Mesendoderm (in vitro differentiated cells): ENCODE data around the gene DYSF.

Source experiments
- DNase-seq: peaks from one replicate; pipeline ENCODE4 v3.0.0; 2013
- H2AK5ac ChIP-seq: 2 replicates; pipeline ENCODE4 v1.6.1; 2013; ENCODE audit warnings: low read length, inconsistent platforms
- H2BK120ac ChIP-seq: 2 replicates; pipeline ENCODE4 v1.6.1; 2013; ENCODE audit warnings: low read depth, mild to moderate bottlenecking, low read length, moderate library complexity, mixed read lengths
- H2BK15ac ChIP-seq: replicated peaks from 2 replicates; pipeline ENCODE4 v1.6.1; 2013; ENCODE audit warnings: low read depth, mild to moderate bottlenecking, moderate library complexity
- H2BK5ac ChIP-seq: 2 replicates; pipeline ENCODE4 v1.6.1; 2013; ENCODE audit warnings: low read length, inconsistent platforms
- H3K18ac ChIP-seq: 2 replicates; pipeline ENCODE4 v1.6.1; 2013; ENCODE audit warnings: mild to moderate bottlenecking, low read length, mixed read lengths
- H3K23ac ChIP-seq: one replicate; pipeline ENCODE4 v1.6.1; 2013; ENCODE audit warnings: low read length
- H3K27ac ChIP-seq: 2 replicates; pipeline ENCODE4 v1.5.1; 2013; ENCODE audit warnings: low read depth, mild to moderate bottlenecking, inconsistent platforms, low read length, moderate library complexity
- H3K27me3 ChIP-seq: 2 replicates; pipeline ENCODE4 v1.6.1; 2013; ENCODE audit warnings: low read length, control low read depth, mild to moderate bottlenecking, inconsistent platforms; ENCODE audit not compliant: insufficient read depth, poor library complexity
- H3K36me3 ChIP-seq: 2 replicates; pipeline ENCODE4 v1.6.1; 2013; ENCODE audit warnings: low read length, inconsistent platforms; ENCODE audit not compliant: control insufficient read depth, insufficient read depth
- H3K4ac ChIP-seq: one replicate; pipeline ENCODE4 v1.6.1; 2013; ENCODE audit warnings: low read depth, mild to moderate bottlenecking, low read length, moderate library complexity
- H3K4me1 ChIP-seq: 2 replicates; pipeline ENCODE4 v1.6.1; 2013; ENCODE audit warnings: low read depth, low read length, inconsistent platforms; ENCODE audit not compliant: control insufficient read depth
- H3K4me2 ChIP-seq: 2 replicates; pipeline ENCODE4 v1.6.1; 2013; ENCODE audit warnings: low read length
- H3K4me3 ChIP-seq: 2 replicates; pipeline ENCODE4 v1.5.1; 2013; ENCODE audit warnings: mild to moderate bottlenecking, low read length
- H3K56ac ChIP-seq: one replicate; pipeline ENCODE4 v1.6.1; 2013; ENCODE audit warnings: low read length
- H3K79me1 ChIP-seq: 2 replicates; pipeline ENCODE4 v1.6.1; 2013; ENCODE audit warnings: low read length, inconsistent platforms
- H3K79me2 ChIP-seq: 2 replicates; pipeline ENCODE4 v1.6.1; 2013; ENCODE audit warnings: mild to moderate bottlenecking, low read length; ENCODE audit not compliant: control insufficient read depth, insufficient read depth
- H3K9ac ChIP-seq: 2 replicates; pipeline ENCODE4 v1.6.1; 2013; ENCODE audit warnings: low read length, inconsistent platforms
- H4K5ac ChIP-seq: one replicate; pipeline ENCODE4 v1.6.1; 2013; ENCODE audit warnings: low read length
- H4K8ac ChIP-seq: one replicate; pipeline ENCODE4 v1.6.1; 2013; ENCODE audit warnings: low read depth, mild to moderate bottlenecking, control low read depth, low read length, moderate library complexity
- WGBS: extraction: QIAGEN DNeasy Blood & Tissue Kit; methylation state at CpG from one replicate; pipeline ENCODE4 v1.1.7; 2013; ENCODE audit warnings: low lambda C conversion rate, missing lambda C conversion rate; ENCODE audit not compliant: insufficient coverage; ENCODE audit errors: extremely low coverage; 5-methylcytosine and 5-hydroxymethylcytosine counted together

DYSF gene

DNA sequence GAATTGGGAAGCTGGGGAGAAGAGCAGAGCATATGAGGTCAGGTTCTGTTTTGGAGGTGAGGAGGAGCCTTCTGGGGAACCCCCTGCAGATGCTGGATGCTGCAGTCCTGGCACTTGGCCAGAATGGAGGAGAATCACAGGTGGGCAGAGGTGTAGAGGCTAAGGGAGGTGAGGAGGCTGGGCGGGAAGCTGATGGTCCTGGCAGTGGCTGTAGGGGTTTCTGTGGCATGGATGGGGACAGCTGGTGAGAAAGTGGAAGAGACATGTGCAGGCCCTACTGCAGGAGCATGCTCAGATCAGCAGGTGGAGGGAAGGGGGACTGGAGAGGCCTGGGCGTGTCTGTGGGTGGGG is 101.3 kb downstream of the DYSF start:
- Histone ChIP-seq H3K18ac (no peak overlapping the region), H3K79me1 (no peaks in the 10 kb centered on the region), H3K56ac (no peak overlapping the region), H4K5ac (no peak overlapping the region), H3K4me2 (no peak overlapping the region), H3K36me3 (no peaks in the 10 kb centered on the region), H3K27me3 (no peaks in the 10 kb centered on the region), H2BK5ac (no peak overlapping the region), H3K4me1 (peaks cover 3% of the 10 kb centered on the region), H2BK15ac (no peak overlapping the region), H2BK120ac (no peak overlapping the region), H3K79me2 (no peaks in the 10 kb centered on the region), H3K4me3 (no peak overlapping the region), H3K27ac (no peak overlapping the region), H3K23ac (no peak overlapping the region), H3K9ac (no peak overlapping the region), H2AK5ac (no peak overlapping the region), H4K8ac (no peak overlapping the region), H3K4ac (no peak overlapping the region)
- no CpG with 5 or more reads among the region's 2 CpGs for WGBS
- DNase-seq = no peak

- H4K8ac ChIP-seq = no peak overlapping the region
- no CpG with 5 or more reads among the region's 21 CpGs for WGBS
- H3K4ac ChIP-seq = no peak overlapping the region
- H3K4me3 ChIP-seq = no peak overlapping the region
- H3K4me2 ChIP-seq = no peak overlapping the region
- no peak overlapping the region for H2BK15ac ChIP-seq
- no peaks in the 10 kb centered on the region for H3K36me3 ChIP-seq
- no peak overlapping the region for H3K18ac ChIP-seq
- no peak for DNase-seq
- no peak overlapping the region for H3K56ac ChIP-seq
- no peak overlapping the region for H2BK120ac ChIP-seq
- peaks cover 3% of the 10 kb centered on the region for H3K4me1 ChIP-seq
- H3K9ac ChIP-seq = no peak overlapping the region
- H3K79me1 ChIP-seq = no peaks in the 10 kb centered on the region
- no peaks in the 10 kb centered on the region for H3K79me2 ChIP-seq
- H4K5ac ChIP-seq = no peak overlapping the region
- H2BK5ac ChIP-seq = no peak overlapping the region
- H2AK5ac ChIP-seq = no peak overlapping the region
- H3K27me3 ChIP-seq = no peaks in the 10 kb centered on the region
- H3K27ac ChIP-seq = no peak overlapping the region
- no peak overlapping the region for H3K23ac ChIP-seq
These were observed 102.6 kb downstream of the DYSF start for GRCh38 chr2:71555798-71556454.

- WGBS = no CpG with 5 or more reads among the region's 5 CpGs
- H2BK120ac ChIP-seq = no peak overlapping the region
- H3K23ac ChIP-seq = no peak overlapping the region
- H3K36me3 ChIP-seq = no peaks in the 10 kb centered on the region
- H3K18ac ChIP-seq = no peak overlapping the region
- H4K5ac ChIP-seq = no peak overlapping the region
- peaks cover 3% of the 10 kb centered on the region for H3K4me1 ChIP-seq
- no peak overlapping the region for H4K8ac ChIP-seq
- H3K27ac ChIP-seq = no peak overlapping the region
- H3K79me2 ChIP-seq = no peaks in the 10 kb centered on the region
- no peaks in the 10 kb centered on the region for H3K79me1 ChIP-seq
- H3K4me2 ChIP-seq = no peak overlapping the region
- no peak overlapping the region for H3K9ac ChIP-seq
- H3K4ac ChIP-seq = no peak overlapping the region
- H2BK5ac ChIP-seq = no peak overlapping the region
- no peak overlapping the region for H3K4me3 ChIP-seq
- H3K56ac ChIP-seq = no peak overlapping the region
- no peaks in the 10 kb centered on the region for H3K27me3 ChIP-seq
- H2AK5ac ChIP-seq = no peak overlapping the region
- no peak for DNase-seq
- H2BK15ac ChIP-seq = no peak overlapping the region
These were observed 103.4 kb downstream of the DYSF start for GRCh38 chr2:71556692-71557250.

DNA sequence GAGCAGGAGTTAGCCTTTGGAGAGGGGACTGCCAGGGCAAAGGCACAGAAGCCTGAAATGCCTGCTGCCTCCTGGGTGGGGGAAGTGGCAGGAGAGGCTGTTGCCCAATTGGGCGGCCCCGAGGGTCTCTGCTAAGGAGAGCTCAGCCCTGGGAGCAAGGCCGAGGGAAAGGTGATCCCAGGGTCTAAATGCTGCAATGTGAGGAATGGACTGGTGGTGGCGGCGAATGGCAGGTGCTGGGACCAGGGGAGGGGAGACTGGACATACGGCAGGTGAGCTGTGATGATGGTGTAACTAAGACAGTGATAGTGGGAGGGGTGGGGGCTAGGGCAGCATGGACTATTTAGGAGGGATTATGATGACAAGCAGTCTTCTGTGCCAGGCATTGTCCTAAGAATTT is 104.0 kb downstream of the DYSF start:
- no CpG with 5 or more reads among the region's 6 CpGs for WGBS
- H3K4me3 ChIP-seq = no peak overlapping the region

DNA sequence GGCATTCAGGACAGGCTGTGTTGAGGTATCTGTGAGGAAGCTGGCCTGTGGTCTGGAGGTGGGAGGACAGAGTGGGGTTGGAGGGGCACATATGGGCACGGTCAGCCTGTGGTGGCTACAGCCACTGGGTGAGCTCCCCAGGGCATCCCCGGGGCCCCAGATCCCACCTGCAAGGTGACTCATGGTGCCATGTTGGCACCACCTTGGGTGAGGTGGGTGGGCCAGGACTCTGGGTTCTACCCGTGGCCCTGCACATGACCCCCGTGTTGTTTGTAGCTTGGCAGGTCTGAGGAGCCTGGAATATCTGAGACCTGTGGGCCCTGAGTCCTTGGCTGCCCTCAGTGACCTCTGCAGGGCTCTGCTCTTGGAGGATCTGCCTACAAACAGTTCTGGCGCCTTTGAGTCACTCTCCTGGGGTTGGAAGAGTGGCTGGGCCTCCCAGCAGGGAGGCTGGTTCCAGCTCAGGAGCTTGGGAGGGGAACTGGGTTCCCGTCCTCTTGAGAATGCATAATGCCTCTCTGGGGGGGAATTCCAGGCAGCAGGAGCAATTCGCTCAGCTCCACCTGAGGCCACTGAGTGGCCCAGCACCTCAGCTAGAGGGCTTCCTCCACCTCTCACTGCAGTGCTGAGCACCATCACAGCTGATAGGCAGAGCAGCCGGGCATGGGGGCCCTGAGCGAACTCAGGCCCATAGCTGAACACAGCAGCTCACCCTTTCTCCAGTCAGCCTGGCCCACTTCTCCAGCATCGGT is 105.1 kb downstream of the DYSF start:
- Histone ChIP-seq H3K4ac (no peak overlapping the region), H3K4me1 (peaks cover 3% of the 10 kb centered on the region), H4K8ac (no peak overlapping the region), H3K9ac (no peak overlapping the region), H3K4me3 (no peak overlapping the region), H3K18ac (no peak overlapping the region), H4K5ac (no peak overlapping the region), H3K4me2 (no peak overlapping the region), H3K27ac (no peak overlapping the region), H3K56ac (no peak overlapping the region), H3K23ac (peak overlapping the region; percentile 45), H2BK120ac (no peak overlapping the region), H2AK5ac (no peak overlapping the region), H3K27me3 (no peaks in the 10 kb centered on the region), H2BK5ac (no peak overlapping the region), H3K79me1 (no peaks in the 10 kb centered on the region), H2BK15ac (no peak overlapping the region), H3K36me3 (no peaks in the 10 kb centered on the region), H3K79me2 (no peaks in the 10 kb centered on the region)
- no CpG with 5 or more reads among the region's 10 CpGs for WGBS
- peak; percentile 87 for DNase-seq

More for the DNA sequence above, 104.0 kb downstream of the DYSF start:
- Histone ChIP-seq H3K36me3 (no peaks in the 10 kb centered on the region), H3K79me1 (no peaks in the 10 kb centered on the region), H3K23ac (no peak overlapping the region), H3K4me2 (no peak overlapping the region), H3K9ac (no peak overlapping the region), H2BK120ac (no peak overlapping the region), H2BK5ac (no peak overlapping the region), H2AK5ac (no peak overlapping the region), H4K8ac (no peak overlapping the region), H3K27me3 (no peaks in the 10 kb centered on the region), H3K27ac (no peak overlapping the region), H4K5ac (no peak overlapping the region), H3K4me1 (peaks cover 3% of the 10 kb centered on the region), H3K56ac (no peak overlapping the region), H3K18ac (no peak overlapping the region), H3K79me2 (no peaks in the 10 kb centered on the region), H2BK15ac (no peak overlapping the region), H3K4ac (no peak overlapping the region)
- DNase-seq = peak; percentile 14
